NCI-H2196 (cell line): ENCODE results near the gene MRPL9.
"Not testable (repeated sequence)": the region's sequence is repeated elsewhere in the genome, so short reads cannot be mapped to it uniquely, and the experiment has no call there.

Experiments used
- DNase-seq: peaks from one replicate; lab custom pipeline; 2025; ENCODE audit not compliant: unreplicated experiment; lab: John Stamatoyannopoulos, UW

MRPL9 gene

GRCh38 chr1:151787689-151788088 lies 24.4 kb upstream of the MRPL9 start:
- DNase-seq: no peak

GRCh38 chr1:151783796-151784195 lies 20.5 kb upstream of the MRPL9 start:
- no peak for DNase-seq

- DNase-seq: no peak
Observed at GRCh38 chr1:151782741-151783140, 19.4 kb upstream of the MRPL9 start.

- DNase-seq: not testable (repeated sequence)
Observed at GRCh38 chr1:151782026-151782425, 18.7 kb upstream of the MRPL9 start.

- not testable (repeated sequence) for DNase-seq
Observed at GRCh38 chr1:151780736-151781135, 17.4 kb upstream of the MRPL9 start.

- DNase-seq: no peak
Observed at GRCh38 chr1:151779852-151780251, 16.6 kb upstream of the MRPL9 start.

GRCh38 chr1:151777317-151777716 lies 14.0 kb upstream of the MRPL9 start:
- no peak for DNase-seq

GRCh38 chr1:151776665-151777062 lies 13.4 kb upstream of the MRPL9 start:
- no peak for DNase-seq

GRCh38 chr1:151775894-151776664 lies 12.8 kb upstream of the MRPL9 start:
- DNase-seq: no peak

GRCh38 chr1:151774256-151774922 lies 11.1 kb upstream of the MRPL9 start:
- no peak for DNase-seq

- no peak for DNase-seq
Observed at GRCh38 chr1:151773702-151774101, 10.4 kb upstream of the MRPL9 start.

- DNase-seq: not testable (repeated sequence)
Observed at GRCh38 chr1:151769270-151769669, 6.0 kb upstream of the MRPL9 start.

- DNase-seq: not testable (repeated sequence)
Observed at GRCh38 chr1:151768351-151769066, 5.2 kb upstream of the MRPL9 start.

- no peak for DNase-seq
Observed at GRCh38 chr1:151763990-151764389, 694 bp upstream of the MRPL9 start.

GRCh38 chr1:151760597-151761385 lies 2.5 kb downstream of the MRPL9 start:
- DNase-seq: no peak

GRCh38 chr1:151759241-151759640 lies 4.1 kb downstream of the MRPL9 start:
- DNase-seq: no peak

- no peak for DNase-seq
Observed at GRCh38 chr1:151756291-151756690, 7.0 kb downstream of the MRPL9 start.

- no peak for DNase-seq
Observed at GRCh38 chr1:151741516-151741915, 21.8 kb downstream of the MRPL9 start.

GRCh38 chr1:151739590-151740355 lies 23.5 kb downstream of the MRPL9 start:
- no peak for DNase-seq

GRCh38 chr1:151737479-151737878 lies 25.8 kb downstream of the MRPL9 start:
- DNase-seq: no peak
